Mucosa of gallbladder (tissue), 1 donor: ENCODE measurements around the gene GNPTAB. TPM values are rescaled to one million over a fixed set of nuclear protein-coding genes. Genes with fewer than 3 reads are reported as not detected.
"Not testable (repeated sequence)": the region's sequence is repeated elsewhere in the genome, so short reads cannot be mapped to it uniquely, and the experiment has no call there.

Experiments
- DNase-seq: peaks from one replicate; pipeline ENCODE4 v3.0.0-alpha.2; 2020; ENCODE audit warnings: low spot score
- total RNA-seq: library from RNA; stranded (reverse); gene quantifications from one replicate; pipeline ENCODE4 v1.2.1, GENCODE V29; 2021
- donor health status: DM: no; HTN: no; CAD: no.

The GNPTAB gene
- total RNA-seq, 1 donor from 2014 or later, result 42.0 TPM

DNA sequence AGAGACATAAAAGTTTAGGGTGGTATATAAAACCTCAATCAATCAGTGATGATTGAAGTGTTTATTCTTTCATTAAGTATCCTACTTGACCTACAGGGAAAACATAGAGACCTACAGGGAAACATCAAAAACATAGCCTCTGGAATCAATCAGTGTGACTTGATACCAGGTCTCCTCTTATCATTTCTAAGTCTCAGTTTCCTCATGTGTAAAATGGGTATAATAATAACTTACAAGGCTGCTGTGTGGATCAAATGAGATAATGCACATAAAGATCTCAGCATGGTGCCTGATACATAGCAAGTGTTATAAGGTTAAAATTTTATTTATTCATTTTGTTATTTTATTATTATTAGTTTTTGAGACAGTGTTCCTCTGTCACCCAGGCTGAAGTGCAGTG is 22.2 kb upstream of the GNPTAB start:
- DNase-seq, result no peak

DNA sequence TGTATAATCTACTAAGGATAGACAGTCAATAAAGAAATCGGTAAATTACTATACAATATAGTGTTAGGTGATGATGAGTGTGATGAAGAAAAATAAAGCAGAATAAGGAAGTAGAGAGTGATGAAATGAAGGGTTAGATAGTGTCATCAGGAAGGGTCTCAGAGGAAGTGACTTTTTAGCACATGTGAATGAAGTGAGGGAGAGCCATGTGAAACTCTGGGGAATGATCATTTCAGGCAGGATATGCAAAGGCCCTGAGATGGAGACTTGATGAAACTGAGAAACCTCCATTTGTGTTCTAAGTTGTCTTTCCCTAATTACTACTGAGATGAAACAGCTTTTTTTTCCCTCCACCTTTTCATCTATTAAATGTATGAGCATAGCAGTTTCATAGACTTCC is 19.4 kb upstream of the GNPTAB start:
- DNase-seq, result no peak

DNA sequence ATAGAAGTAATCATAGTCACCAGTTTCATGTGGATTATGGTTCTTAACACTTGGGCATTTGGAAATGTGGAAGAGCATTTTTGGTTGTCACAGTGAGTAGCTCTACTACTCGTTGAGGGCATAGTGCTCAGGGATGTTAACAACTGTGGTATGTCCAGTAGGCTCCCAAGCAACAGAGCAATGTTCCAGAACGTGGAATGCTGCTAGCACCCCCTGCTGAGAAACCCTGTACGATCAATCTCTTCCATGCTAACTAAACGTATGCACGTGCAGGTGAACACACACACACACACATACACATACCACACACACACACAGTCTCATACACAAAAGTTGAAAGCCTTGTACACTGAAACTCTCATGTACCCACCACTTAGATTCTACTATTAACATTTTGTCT is 16.6 kb upstream of the GNPTAB start:
- DNase-seq, result no peak

DNA sequence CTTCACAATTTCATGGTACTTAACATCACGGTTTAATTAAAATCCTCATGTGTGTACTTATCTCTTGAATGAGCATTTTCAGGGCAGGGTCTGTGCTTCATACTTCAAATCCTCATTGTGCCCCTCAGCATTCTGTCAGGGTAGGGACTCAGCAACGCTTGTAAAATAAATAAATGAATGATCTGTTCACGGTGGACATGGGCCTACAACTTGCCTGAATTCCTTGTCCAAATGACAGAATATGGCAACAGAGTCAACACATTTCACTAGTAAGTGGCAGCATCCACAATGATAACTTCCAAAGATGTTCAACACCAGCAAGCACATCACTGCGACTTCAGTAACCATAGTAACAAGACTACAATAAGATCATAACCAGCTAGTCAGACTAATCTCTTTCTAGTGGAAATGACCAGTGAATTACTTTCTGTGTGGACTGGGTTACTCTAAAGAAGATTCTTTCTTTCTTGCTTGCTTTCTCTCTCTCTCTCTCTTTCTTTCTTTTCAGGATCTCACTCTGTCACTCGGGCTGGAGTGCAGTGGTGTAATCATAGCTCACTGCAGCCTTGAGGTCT is 14.5 kb upstream of the GNPTAB start:
- DNase-seq, result no peak

DNA sequence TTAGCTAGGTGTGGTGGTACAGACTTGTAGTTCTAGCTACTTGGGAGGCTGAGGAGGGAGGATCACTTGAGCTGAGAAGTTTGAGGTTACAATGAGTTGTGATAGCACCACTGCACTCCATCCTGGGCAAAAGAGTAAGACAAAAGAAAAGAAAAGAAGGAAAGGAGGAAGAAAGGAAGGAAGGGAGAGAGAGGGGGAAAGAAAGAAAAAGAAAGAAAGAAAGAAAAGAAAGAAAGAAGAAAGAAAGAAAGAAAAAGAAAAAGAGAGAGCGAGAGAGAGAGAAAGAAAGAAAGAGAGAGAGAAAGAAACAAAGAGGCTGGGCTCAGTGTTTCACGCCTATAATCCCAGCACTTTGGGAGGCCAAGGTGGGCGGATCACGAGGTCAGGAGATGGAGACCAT is 10.3 kb upstream of the GNPTAB start:
- DNase-seq, result no peak

DNA sequence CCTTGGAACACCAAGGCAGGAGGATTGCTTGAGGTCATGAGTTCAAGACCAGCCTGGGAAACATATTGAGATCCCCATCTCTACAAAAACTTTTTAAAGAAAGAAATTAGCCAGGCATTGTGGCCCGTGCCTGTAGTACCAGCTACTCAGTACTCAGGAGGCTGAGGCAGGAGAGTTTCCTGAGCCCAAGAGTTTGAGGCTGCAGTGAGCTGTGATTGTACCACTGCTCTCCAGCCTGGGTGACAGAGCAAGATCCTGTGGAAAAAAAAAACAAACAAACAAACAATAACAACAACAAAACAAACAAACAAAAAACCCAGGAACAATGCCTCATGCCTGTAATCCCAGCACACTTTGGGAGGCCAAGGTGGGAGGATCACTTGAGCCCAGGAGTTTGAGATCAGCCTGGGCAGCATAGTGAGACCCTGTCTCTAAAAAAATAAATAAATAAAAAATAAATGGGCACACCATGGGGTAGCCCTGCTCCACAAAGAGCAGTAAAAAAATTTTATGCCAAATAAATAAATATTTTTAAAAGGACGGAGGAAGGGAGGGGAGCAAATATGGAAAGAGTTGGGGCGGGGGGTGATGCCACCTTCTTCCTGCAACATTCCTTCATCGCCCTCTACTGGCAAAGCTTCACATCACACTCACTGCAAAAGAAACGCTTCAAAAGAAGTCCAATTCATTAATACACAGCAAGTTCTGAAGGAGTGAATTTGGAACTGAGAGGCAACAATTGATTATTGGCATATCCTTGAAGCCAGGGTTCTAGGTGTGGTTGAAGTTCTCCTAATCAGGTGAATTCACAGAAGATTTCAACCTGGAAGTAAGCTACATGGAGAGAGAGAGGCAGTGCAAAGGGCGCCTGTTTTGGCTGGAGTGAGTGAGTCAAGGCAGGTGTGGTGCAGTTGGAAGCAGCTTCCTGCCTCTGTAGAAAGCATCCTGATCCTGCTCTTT is 8.8 kb upstream of the GNPTAB start:
- peak; percentile 83 for DNase-seq

DNA sequence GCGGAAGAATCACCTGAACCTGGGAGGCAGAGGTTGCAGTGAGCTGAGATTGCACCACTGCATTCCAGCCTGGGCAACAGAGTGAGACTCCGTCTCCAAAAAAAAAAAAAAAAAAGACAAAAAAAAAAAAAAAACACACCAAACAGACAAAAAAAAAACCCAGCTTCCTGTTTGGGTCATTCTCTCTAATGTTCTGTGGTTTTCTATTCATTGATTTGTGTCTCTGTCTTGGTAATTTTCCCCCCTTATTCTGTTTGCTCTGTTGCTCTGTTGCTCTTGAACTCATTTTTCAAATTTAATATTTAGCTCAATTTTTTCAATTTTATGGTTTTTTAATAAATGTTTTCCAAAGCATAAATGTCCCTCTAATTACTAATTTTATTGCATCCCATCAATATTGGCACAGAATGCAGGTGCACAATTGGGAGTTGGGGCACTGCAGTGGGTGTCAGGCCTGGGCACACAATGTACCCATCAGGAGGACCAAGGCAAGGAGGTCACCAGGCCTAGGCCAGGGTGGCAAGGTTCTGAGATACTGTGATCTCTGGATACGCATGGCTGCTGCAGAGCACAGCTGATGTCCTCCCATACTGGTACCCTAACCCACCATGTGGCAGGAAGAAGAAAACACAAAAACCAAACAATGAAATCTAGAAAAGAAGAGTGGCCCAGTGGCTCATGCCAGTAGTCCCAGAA is 8.0 kb upstream of the GNPTAB start:
- no peak for DNase-seq

DNA sequence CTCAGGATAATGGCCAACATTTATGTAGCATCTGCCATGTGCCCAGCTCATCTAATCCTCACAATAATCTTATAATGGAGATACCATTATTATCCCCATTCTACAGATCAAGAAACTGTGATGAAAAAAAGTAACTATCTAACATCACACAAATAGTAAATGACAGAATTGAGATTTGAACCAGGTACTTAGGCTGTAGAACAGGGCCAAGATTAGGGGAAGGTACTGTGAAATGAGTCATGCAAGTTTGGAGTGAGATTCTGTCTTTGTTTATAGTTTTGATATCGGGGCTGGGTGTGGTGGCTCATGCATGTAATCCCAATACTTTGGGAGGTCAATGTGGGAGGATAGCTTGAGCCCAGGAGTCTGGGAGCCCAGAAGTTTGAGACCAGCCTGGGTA is 1.3 kb upstream of the GNPTAB start:
- DNase-seq, result no peak

DNA sequence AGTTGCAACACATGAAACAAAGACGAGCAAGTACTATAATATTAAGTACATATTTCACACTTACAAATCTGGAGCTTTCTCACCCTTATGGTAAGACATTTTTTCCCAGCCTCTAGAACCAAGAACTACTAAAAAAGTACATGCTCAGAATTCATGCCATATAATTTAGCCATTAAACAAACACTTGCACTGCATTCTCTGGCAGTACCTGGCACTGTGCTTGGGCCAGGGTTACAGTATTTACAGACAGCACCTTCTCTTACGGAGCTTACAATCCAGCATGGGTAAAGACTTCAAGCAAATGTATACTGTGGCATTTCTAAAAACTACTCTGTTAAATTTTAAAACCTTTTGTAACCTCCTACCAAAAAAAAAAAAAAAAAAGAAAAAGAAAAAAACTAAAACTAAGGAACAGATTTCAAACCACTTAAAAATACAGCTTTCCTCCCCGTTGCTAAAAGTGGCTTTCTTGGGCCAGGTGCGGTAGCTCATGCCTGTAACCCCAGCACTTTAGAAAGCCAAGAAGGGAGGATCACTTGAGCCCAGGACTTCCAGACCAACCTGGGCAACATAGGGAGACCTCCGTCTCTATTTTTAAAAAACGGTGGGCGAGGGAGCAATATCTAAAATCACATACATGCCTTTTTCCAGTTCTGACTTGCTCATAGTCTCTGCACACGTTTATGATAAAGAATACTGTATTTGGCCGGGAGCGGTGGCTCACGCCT is 956 bp downstream of the GNPTAB start:
- no peak for DNase-seq

DNA sequence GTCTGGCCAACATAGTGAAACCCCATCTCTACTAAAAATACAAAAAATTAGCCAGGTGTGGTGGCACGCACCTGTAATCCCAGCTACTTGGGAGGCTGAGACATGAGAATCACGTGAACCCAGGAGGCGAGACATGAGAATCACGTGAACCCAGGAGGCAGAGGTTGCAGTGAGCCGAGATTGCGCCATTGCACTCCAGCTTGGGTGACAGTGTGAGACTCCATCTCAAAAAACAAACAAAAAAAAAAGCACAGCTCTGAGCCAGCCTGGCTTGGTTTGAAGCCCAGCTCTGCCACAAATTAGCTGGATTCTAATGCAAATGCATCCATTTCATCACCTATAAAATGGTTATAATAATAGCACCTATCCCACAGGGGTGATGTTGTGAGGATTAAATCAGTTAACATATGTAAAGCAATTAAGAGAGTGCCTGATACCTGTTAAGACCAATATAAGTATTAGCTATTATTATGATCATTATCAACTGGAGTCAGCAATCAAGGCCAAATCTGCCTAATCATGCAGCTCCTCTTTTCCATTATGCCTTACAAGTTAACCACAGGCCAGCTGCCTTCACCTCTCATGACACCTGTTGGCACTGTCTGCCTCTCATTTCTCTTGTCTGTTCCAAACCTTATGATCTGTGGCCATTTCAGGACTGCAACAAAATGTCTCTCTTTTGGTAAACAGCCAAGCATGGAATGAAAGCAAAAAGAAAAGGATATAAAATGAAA is 2.1 kb downstream of the GNPTAB start:
- no peak for DNase-seq

DNA sequence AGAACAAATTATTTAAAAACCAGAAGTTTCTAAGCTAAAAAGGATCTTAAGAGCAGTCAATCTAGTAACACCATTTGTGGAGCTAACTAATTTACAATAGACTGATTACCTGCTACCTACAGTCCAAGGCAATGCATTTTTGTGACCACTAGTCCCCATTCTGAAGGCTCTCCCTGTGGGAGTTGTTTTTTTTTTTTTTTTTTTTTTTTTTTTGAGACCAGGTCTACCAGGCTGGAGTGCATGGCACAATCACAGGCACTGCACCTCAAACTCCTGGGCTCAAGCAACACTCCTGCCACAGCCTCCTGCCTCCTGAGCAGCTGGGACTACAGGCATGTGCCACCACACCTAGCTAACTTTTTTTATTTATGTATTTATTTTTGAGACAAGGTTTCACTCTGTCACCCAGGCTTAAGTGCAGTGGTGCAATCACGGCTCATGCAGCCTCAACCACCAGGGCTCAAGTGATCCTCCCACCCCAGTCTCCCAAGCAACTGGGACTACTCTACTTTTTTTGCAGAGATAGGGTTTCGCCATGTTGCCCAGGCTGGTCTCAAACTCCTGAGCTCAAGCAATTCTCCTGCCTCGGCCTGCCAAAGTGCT is 3.9 kb downstream of the GNPTAB start:
- DNase-seq, result no peak

DNA sequence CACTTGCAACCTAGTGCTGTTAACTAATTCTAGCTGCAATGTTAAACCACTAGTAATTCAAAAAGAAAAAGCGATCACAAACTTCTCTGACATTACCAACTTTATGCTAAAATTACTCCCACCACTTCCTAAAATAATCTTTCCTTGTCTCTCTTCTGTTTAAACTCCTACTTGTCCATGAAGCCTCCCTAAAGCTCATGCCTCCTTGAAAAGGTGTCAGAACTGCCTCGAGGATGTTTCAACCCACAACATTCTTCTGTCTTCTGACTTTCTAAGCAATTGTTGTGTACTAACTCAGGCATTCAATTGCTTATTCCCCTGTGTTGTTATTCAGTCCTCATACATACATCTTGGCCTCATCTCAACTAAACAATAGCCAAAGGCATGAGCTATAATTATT is 5.9 kb downstream of the GNPTAB start:
- no peak for DNase-seq

DNA sequence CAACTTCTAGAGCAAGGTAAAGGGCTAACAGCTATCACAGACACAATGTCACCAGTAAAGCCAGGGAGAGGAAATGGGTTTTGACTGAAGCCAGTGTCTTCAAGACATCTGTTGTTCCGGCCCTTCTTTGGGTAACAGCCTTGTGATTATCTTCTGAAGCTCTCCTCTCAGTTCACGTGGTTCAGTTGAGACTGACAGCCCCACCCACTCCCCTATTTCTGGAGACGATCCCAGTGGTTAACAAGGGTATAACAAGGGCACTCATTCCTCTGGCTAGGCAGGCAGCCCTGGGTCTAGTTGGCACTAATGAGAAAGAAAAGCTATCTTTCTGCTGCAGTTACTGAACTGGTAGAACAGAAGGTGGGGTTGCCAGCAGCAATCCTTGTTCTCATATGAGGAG is 6.9 kb downstream of the GNPTAB start:
- DNase-seq, result peak; percentile 20

DNA sequence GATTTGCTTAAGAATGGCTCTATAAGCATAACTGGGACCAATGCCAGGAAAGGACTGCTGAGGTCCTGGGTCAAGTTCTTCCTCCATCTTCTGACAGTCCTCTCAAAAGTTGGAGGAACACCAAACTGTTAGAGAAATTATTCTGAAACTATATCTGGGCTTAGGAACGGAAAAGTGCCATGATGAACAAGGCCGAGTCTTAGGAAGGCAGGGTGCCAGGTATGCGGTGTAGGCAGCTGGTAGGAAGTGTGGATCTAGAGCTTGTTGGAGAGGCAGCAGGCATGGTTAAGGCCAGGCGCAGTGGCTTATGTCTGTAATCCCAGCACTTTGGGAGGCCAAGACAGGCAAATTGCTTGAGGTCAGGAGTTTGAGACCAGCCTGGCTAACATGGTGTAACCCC is 7.7 kb downstream of the GNPTAB start:
- DNase-seq, result no peak

DNA sequence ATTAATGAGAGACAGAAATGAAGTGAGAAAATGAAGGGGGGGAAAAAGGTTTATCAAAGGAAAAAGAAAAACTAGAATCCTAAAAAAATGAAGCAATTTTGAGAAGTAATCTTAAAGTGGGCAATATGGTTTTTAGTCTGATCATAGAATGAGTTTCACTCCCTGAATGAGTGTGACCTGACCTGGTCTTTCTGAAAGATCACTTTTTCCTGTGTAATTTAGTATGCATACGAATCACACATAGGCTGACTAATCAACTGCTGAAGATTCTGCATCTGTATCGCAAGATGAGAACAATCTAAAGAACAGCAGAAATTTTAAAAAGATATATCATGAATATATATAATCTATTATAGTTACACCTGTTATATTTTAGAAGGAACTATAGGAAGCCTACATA is 11.3 kb downstream of the GNPTAB start:
- DNase-seq, result no peak

DNA sequence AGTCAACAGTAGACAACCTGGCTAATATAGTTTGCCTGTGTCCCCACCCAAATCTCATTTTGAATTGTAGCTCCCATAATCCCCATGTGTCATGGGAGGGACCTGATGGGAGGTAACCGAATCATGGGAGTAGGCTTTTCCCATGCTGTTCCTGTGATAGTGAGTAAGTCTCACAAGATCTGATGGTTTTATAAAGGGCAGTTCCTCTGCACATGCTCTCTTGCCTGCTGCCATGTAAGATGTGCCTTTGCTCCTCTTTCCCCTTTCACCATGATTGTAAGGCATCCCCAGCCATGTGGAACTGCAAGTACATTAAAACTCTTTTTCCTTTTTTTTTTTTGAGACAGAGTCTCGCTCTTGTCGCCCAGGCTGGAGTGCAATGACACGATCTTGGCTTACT is 12.1 kb downstream of the GNPTAB start:
- not testable (repeated sequence) for DNase-seq

DNA sequence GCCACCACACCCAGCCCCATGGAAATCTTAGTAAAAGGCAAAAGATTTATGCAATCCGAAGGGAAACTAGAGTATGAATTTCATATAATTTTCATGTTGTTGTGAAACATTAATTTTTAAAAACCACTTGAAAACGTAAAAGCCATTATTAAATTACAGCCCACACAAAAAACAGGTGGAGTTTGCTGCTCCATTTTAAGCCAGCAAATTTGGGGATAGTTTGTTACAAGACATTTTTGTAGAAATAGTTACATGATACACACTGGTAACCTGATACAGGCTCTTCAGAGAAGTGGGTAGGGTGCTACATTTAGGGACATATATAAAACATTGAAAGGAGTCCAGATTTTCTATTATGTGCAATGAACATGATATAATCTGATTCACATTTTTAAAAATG is 17.6 kb downstream of the GNPTAB start:
- no peak for DNase-seq

DNA sequence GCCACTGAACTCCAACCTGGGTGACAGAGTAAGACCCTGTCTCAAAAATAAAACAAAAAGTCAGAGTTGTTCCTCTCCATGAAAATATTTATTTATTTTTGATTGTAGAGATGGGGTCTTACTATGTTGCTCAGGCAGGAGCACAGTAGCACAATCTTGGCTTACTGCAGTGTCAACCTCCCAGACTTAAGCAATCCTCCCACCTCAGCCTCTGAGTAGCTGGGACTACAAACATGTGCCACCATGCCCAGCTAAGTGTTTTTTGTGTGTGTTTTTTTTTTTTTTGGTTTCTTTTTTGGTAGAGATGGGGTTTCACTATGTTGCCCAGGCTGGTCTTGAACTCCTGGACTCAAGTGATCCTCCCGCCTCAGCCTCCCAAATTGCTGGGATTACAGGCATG is 18.0 kb downstream of the GNPTAB start:
- not testable (repeated sequence) for DNase-seq

DNA sequence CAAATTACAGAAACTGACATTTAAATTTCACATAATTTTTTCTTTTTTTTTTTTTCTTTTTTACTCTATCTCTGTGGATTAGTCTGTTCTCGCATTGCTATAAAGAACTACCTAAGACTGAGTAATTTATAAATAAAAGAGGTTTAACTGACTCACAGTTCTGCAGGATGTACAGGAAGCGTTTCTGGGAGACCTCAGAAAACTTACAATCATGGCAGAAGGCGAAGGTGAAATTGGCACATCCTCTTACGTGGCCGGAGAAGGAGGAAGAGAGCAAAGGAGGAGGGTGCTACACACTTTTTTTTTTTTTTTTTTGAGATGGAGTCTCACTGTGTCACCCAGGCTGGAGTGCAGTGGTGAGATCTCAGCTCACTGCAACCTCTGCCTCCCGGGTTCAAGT is 19.4 kb downstream of the GNPTAB start:
- DNase-seq, result not testable (repeated sequence)

DNA sequence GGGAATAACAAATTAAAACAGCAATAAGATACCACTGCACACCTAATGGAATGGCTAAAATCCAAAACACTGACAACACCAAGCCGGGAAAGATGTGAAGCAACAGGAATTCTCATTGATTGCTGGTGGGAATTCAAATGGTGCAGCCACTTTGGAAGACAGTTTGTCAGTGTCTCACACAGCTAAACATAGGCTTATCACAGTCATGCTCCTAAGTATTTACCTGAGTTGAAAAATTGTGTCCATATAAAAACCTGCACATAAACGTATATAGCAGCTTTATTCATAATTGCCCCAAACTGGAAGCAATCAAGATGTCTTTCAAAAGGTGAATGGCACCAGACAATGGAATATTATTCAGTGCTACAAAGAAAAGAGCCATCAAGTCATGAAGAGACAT is 21.6 kb downstream of the GNPTAB start:
- no peak for DNase-seq

DNA sequence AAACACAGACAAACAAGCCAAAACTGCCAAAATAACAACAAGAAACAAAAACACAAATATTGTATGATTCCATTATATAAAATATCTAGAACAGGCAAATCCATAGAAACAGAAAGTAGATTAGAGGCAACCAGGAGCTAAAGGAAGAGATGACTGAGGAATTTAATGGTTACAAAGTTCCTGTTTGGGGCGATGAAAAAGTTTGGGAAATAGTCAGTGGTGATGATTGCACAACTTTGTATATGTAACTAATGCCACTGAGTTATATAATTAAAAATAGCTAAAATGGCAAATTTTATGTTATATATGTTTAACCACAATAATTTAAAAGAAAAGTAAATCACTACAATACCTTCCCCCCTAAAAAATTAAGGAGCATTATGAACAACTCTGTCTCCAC is 24.5 kb downstream of the GNPTAB start:
- no peak for DNase-seq
